ENCODE measurements around the gene SH3BGRL3. TPM values are rescaled to one million over a fixed set of nuclear protein-coding genes. Genes with fewer than 3 reads are reported as not detected.
"Not testable (repeated sequence)": the region's sequence is repeated elsewhere in the genome, so short reads cannot be mapped to it uniquely, and the experiment has no call there.

Gene SH3BGRL3
- total RNA-seq, 1 experiment from 2014 or later = 133 TPM

- BruUV-seq (replicated peaks) = no TSS peak
- no peaks in the 10 kb centered on the region for H3K4me1 Mint-ChIP-seq (ENCODE audit: insufficient read depth, unreplicated experiment)
- no peaks in the 10 kb centered on the region for H3K27me3 Mint-ChIP-seq (ENCODE audit: insufficient read depth, unreplicated experiment)
- no peak for TF ChIP-seq CTCF (IDR thresholded peaks at IDR 0.05; ENCODE audit: unreplicated experiment)
- CTCF ChIA-PET = interaction anchor here (0.7 kb wide), 1 partner anchor 38 kb away, joined by 3 read pairs; no protein-coding TSS in a partner anchor
- no peaks in the 10 kb centered on the region for H3K9me3 Mint-ChIP-seq (ENCODE audit: unreplicated experiment)
- H3K27ac Mint-ChIP-seq (ENCODE audit: low read depth, unreplicated experiment) = no peak overlapping the region
- intact Hi-C loops (cut with micrococcal nuclease) = no loop called here
- H3K4me3 Mint-ChIP-seq (ENCODE audit: unreplicated experiment) = no peak overlapping the region
- H3K36me3 Mint-ChIP-seq (ENCODE audit: insufficient read depth, unreplicated experiment) = peaks cover 5% of the 10 kb centered on the region
- no peak for DNase-seq (ENCODE audit: unreplicated experiment)
- POLR2A ChIA-PET = interaction anchor here (0.9 kb wide), 1 partner anchor 14 kb away, joined by 3 read pairs; no protein-coding TSS in a partner anchor
Observed at GRCh38 chr1:26291939-26292338, 12.1 kb downstream of the SH3BGRL3 start.

- DNase-seq (ENCODE audit: unreplicated experiment); H3K4me1 Mint-ChIP-seq (ENCODE audit: insufficient read depth, unreplicated experiment); H3K36me3 Mint-ChIP-seq (ENCODE audit: insufficient read depth, unreplicated experiment); H3K4me3 Mint-ChIP-seq (ENCODE audit: unreplicated experiment); H3K27ac Mint-ChIP-seq (ENCODE audit: low read depth, unreplicated experiment); BruUV-seq (replicated peaks); H3K27me3 Mint-ChIP-seq (ENCODE audit: insufficient read depth, unreplicated experiment); intact Hi-C loops (cut with micrococcal nuclease); H3K9me3 Mint-ChIP-seq (ENCODE audit: unreplicated experiment): not testable (repeated sequence)
- CTCF ChIA-PET = interaction anchor here (0.6 to 0.7 kb wide), 2 partner anchors 37 to 124 kb away, joined by 3 read pairs; no protein-coding TSS in a partner anchor
- POLR2A ChIA-PET = interaction anchor here (0.9 kb wide), 1 partner anchor 13 kb away, joined by 3 read pairs; no protein-coding TSS in a partner anchor
Observed at GRCh38 chr1:26292735-26293134, 12.8 kb downstream of the SH3BGRL3 start.

DNA sequence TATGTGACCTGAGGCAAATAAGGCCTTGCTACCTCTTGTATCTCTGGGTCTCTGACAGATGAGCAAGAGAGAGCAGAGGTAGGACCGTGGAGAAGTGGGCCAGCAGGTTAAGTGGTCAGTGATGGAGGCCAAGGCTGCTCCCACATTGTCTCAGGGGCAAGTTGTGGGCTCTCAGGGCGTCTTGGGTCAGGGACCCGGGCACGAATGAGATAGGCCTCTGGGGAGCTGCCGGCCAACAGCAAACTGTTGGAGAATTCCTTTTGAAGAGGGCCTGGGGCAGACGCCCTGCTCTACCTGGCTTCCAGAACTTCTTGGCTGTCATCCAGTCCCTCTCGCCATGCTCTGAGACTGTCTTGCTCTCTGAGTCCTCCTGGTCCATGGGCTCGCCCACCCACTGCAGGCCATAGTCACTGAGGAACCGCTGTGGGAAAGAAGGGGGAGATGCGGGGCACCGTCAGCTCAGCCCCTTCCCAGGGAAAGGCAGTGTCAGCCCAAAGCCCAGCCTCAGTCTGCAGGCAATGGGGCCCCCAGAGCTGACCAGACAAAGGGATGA is 14.1 kb downstream of the SH3BGRL3 start:
- Mint-ChIP-seq H3K36me3 (ENCODE audit: insufficient read depth, unreplicated experiment) (peaks cover 5% of the 10 kb centered on the region), H3K9me3 (ENCODE audit: unreplicated experiment) (no peaks in the 10 kb centered on the region), H3K27ac (ENCODE audit: low read depth, unreplicated experiment) (no peak overlapping the region), H3K4me3 (ENCODE audit: unreplicated experiment) (no peak overlapping the region), H3K27me3 (ENCODE audit: insufficient read depth, unreplicated experiment) (no peaks in the 10 kb centered on the region), H3K4me1 (ENCODE audit: insufficient read depth, unreplicated experiment) (peaks cover 3% of the 10 kb centered on the region)
- ChIA-PET CTCF (no interaction called here), POLR2A (no interaction called here)
- DNase-seq (ENCODE audit: unreplicated experiment) = no peak
- TF ChIP-seq CTCF (IDR thresholded peaks at IDR 0.05; ENCODE audit: unreplicated experiment) = no peak
- intact Hi-C loops (cut with micrococcal nuclease) = no loop called here
- no TSS peak for BruUV-seq (replicated peaks)

GRCh38 chr1:26295194-26296138 is 15.6 kb downstream of the SH3BGRL3 start:
- H3K4me3 Mint-ChIP-seq (ENCODE audit: unreplicated experiment) = no peak overlapping the region
- intact Hi-C loops (cut with micrococcal nuclease) = no loop called here
- no TSS peak for BruUV-seq (replicated peaks)
- H3K36me3 Mint-ChIP-seq (ENCODE audit: insufficient read depth, unreplicated experiment) = peaks cover 9% of the 10 kb centered on the region
- H3K27ac Mint-ChIP-seq (ENCODE audit: low read depth, unreplicated experiment) = no peak overlapping the region
- peaks cover 5% of the 10 kb centered on the region for H3K4me1 Mint-ChIP-seq (ENCODE audit: insufficient read depth, unreplicated experiment)
- TF ChIP-seq CTCF (IDR thresholded peaks at IDR 0.05; ENCODE audit: unreplicated experiment) = no peak
- ChIA-PET CTCF (interaction anchor here (1.1 kb wide), 1 partner anchor 10 kb away, joined by 3 read pairs; no protein-coding TSS in a partner anchor), POLR2A (interaction anchor here (1.1 to 1.5 kb wide), 2 partner anchors 12 to 16 kb away, joined by 3 read pairs; no protein-coding TSS in a partner anchor)
- no peaks in the 10 kb centered on the region for H3K27me3 Mint-ChIP-seq (ENCODE audit: insufficient read depth, unreplicated experiment)
- no peaks in the 10 kb centered on the region for H3K9me3 Mint-ChIP-seq (ENCODE audit: unreplicated experiment)
- DNase-seq (ENCODE audit: unreplicated experiment) = no peak
